Measurements from ENCODE around the gene EMC1. TPM values are rescaled to one million over a fixed set of nuclear protein-coding genes. Genes with fewer than 3 reads are reported as not detected.
"Not testable (repeated sequence)": the region's sequence is repeated elsewhere in the genome, so short reads cannot be mapped to it uniquely, and the experiment has no call there.

EMC1 gene
- total and polyA plus RNA-seq, 9 donors: 15.0 to 53.9 (median 34.4) TPM

DNA sequence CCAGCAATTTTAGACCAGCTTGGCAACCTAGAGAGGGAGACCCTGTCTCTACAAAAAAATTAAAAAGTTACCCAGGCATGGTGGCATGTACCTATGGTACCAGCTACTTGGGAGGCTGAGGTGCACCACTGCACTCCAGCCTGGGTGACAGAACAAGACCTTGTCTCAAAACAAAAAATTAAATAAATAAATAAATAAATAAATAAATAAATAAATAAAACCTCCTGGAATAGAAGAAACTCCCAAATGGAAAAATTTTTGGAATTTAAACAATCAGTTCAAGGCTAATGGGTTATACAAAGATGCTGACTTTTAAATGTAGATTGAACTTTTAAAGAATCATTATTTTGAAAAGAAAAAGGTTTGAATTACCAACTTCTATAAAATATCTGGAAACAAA, 63.5 kb downstream of the EMC1 start:
- Histone ChIP-seq H3K4me3 (no peak overlapping the region), H3K9me3 (no peaks in the 10 kb centered on the region), H3K36me3 (no peaks in the 10 kb centered on the region), H3K27ac (no peak overlapping the region), H3K4me1 (ENCODE audit: insufficient read depth) (no peaks in the 10 kb centered on the region), H3K27me3 (no peaks in the 10 kb centered on the region)
- TF ChIP-seq POLR2A (IDR thresholded peaks at IDR 0.05) (no peak), EP300 (IDR thresholded peaks at IDR 0.05) (no peak)
- TF ChIP-seq, protein P1, sequence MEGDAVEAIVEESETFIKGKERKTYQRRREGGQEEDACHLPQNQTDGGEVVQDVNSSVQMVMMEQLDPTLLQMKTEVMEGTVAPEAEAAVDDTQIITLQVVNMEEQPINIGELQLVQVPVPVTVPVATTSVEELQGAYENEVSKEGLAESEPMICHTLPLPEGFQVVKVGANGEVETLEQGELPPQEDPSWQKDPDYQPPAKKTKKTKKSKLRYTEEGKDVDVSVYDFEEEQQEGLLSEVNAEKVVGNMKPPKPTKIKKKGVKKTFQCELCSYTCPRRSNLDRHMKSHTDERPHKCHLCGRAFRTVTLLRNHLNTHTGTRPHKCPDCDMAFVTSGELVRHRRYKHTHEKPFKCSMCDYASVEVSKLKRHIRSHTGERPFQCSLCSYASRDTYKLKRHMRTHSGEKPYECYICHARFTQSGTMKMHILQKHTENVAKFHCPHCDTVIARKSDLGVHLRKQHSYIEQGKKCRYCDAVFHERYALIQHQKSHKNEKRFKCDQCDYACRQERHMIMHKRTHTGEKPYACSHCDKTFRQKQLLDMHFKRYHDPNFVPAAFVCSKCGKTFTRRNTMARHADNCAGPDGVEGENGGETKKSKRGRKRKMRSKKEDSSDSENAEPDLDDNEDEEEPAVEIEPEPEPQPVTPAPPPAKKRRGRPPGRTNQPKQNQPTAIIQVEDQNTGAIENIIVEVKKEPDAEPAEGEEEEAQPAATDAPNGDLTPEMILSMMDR (IDR thresholded peaks at IDR 0.05): no peak
- no peak for DNase-seq
- intact Hi-C loops (cut with DNase I): loop anchor here in 1 of 4 donors (10.0 kb wide), 1 partner anchor 47 kb away; no protein-coding TSS in a partner anchor

DNA sequence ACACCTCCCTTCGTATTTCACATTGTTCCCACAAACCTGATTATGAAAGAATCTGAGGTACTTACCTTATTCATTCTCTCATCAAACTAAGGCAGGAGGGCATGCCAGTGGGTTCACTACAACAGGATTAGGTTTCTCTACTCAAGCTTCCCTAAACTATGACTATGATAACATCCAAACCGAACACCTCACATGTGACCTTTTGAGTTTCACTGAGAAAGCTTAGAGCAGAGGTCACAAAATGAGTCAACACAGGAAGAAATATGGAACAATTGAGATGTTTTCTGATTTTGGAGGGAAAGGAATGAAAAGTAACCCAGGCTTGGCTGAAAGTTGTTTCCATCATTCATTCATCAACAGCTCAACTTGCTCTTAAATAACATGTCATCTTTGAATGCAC, 65.3 kb downstream of the EMC1 start:
- Histone ChIP-seq H3K27ac (no peak overlapping the region), H3K4me3 (no peak overlapping the region), H3K36me3 (no peaks in the 10 kb centered on the region), H3K4me1 (ENCODE audit: insufficient read depth) (no peaks in the 10 kb centered on the region), H3K27me3 (no peaks in the 10 kb centered on the region), H3K9me3 (no peaks in the 10 kb centered on the region)
- TF ChIP-seq POLR2A (IDR thresholded peaks at IDR 0.05): no peak
- intact Hi-C loops (cut with DNase I): loop anchor here in 1 of 4 donors (10.0 kb wide), 1 partner anchor 49 kb away; no protein-coding TSS in a partner anchor
- 77 to 82% (median 81%) methylated on average over 2 of the region's 2 CpGs for WGBS, 3 donors
- DNase-seq: no peak

DNA sequence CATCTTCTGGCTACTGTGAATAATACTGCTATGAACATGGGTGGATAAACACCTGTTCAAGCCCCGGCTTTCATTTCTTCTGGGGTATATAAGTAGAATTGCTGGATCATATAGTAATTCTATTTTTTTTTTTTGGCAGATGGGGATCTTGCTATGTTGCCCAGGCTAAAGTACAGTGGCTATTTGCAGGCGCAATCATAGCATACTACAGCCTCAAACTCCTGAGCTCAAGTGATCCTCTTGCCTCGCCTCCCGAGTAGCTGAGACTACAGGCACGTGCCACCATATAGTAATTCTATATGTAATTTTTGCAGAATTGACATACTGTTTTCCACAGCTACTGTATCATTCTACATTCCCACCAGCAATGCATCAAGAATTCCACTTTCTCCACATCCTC, 69.1 kb downstream of the EMC1 start:
- WGBS, 3 donors: 96 to 97% (median 96%) methylated on average over 5 of the region's 5 CpGs
- no peaks in the 10 kb centered on the region for H3K4me1 ChIP-seq (ENCODE audit: insufficient read depth)
- intact Hi-C loops (cut with DNase I): loop anchor here in 1 of 4 donors (10.0 kb wide), 1 partner anchor 53 kb away; no protein-coding TSS in a partner anchor
- no peaks in the 10 kb centered on the region for H3K36me3 ChIP-seq
- H3K27me3 ChIP-seq: no peaks in the 10 kb centered on the region
- DNase-seq: no peak
- no peak overlapping the region for H3K4me3 ChIP-seq
- no peaks in the 10 kb centered on the region for H3K9me3 ChIP-seq
- no peak overlapping the region for H3K27ac ChIP-seq
- TF ChIP-seq POLR2A (IDR thresholded peaks at IDR 0.05) (no peak), EP300 (IDR thresholded peaks at IDR 0.05) (no peak)
- TF ChIP-seq, protein P1 (IDR thresholded peaks at IDR 0.05): no peak

DNA sequence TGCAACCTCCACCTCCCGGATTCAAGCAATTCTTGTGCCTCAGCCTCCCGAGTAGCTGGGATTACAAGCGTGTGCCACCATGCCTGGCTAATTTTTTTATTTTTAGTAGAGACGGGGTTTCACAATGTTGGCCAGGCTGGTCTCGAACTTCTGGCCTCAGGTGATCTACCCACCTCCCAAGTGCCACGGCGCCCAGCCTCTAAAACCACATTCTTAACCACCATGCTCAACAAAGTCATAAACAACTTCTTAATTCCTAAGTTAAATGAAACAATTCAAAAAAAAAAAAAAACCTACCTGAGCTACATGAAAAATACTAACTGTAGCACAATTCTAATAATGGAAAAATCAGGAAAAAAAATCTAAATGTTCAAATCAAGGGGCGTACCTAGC, 71.1 kb downstream of the EMC1 start:
- WGBS, 3 donors: 92 to 97% (median 93%) methylated on average over 8 of the region's 8 CpGs
- intact Hi-C loops (cut with DNase I): loop anchor here in 2 of 4 donors (2.0 to 10.0 kb wide), 2 partner anchors 55 to 61 kb away; no protein-coding TSS in a partner anchor
- not testable (repeated sequence) for H3K36me3 ChIP-seq; H3K4me3 ChIP-seq; H3K4me1 ChIP-seq (ENCODE audit: insufficient read depth); H3K27me3 ChIP-seq; DNase-seq; H3K9me3 ChIP-seq; H3K27ac ChIP-seq

DNA sequence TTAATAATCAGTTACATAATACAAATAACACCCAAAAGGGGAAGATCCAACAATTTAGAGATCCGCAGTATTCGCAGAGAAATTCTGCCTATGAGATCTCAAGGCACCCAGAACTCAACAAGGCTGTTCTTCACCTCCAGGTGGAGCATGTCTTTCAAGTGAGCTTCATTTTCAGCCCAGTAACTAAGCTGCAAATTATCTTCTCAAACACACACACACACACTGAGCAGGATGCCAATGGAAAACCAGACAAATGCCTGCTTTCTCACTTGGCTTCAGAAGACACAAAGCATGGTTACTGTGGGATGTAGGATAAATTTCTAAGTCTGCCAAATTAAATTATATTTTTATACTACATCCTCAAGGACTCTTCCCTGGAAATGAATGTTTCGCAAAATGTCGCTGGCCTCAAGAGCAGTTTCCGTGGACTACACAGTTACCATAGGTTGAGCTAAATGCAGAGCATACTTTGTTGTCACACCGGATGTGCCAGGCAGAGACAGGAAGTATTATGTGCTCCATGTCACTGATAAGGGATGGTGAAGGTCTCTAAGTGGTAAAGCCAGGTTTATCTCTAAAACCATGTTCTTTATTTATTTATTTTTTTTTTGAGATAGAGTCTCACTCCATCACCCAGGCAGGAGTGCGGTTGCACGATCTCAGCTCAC, 71.6 kb downstream of the EMC1 start:
- Histone ChIP-seq H3K4me1 (ENCODE audit: insufficient read depth) (no peaks in the 10 kb centered on the region), H3K27me3 (no peaks in the 10 kb centered on the region), H3K27ac (no peak overlapping the region), H3K9me3 (no peaks in the 10 kb centered on the region), H3K4me3 (no peak overlapping the region), H3K36me3 (no peaks in the 10 kb centered on the region)
- WGBS, 3 donors: 52 to 74% (median 59%) methylated on average over 8 of the region's 8 CpGs
- DNase-seq: peak in 3 of 5 donors; percentile 23 to 27 (median 24)
- TF ChIP-seq EP300 (IDR thresholded peaks at IDR 0.05): no peak
- TF ChIP-seq, protein P1 (IDR thresholded peaks at IDR 0.05): peak in 2 of 3 donors; percentile 15 to 52
- intact Hi-C loops (cut with DNase I): loop anchor here in 2 of 4 donors (2.0 to 10.0 kb wide), 2 partner anchors 55 to 61 kb away; no protein-coding TSS in a partner anchor

All from ovary (tissue), 9 donors.